Right atrium auricular region (tissue), 2 donors: ENCODE data around the gene SLC20A1. TPM values are rescaled to one million over a fixed set of nuclear protein-coding genes. Genes with fewer than 3 reads are reported as not detected.

Experiments used
- DNase-seq: peaks from one replicate; pipeline ENCODE4 v3.0.0-alpha.2; 2019; ENCODE audit warnings: low spot score
- H3K27ac ChIP-seq, 2 donors: fragments of 200-600 bp; sonication (generic); 1 replicate in 1 of 2; 2 replicates in 1 of 2; pipeline ENCODE4 v1.5.1; 2016 to 2019
- H3K27me3 ChIP-seq, 2 donors: fragments of 200-600 bp; sonication (generic); one replicate each; pipeline versions ENCODE4 v1.5.1 to v1.6.0; 2017 to 2019
- H3K36me3 ChIP-seq: fragments of 200-600 bp; sonication (generic); one replicate; pipeline ENCODE4 v1.5.1; 2016
- H3K4me1 ChIP-seq, 2 donors: fragments of 200-600 bp; sonication (generic); one replicate each; pipeline versions ENCODE4 v1.5.1 to v1.6.0; 2017 to 2019
- H3K4me3 ChIP-seq, 2 donors: fragments of 200-600 bp; sonication (generic); 1 replicate in 1 of 2; 2 replicates in 1 of 2; pipeline ENCODE4 v1.5.1; 2017 to 2019; ENCODE audit warnings: mild to moderate bottlenecking in 1 of 2, moderate library complexity in 1 of 2
- H3K9me3 ChIP-seq, 2 donors: fragments of 200-600 bp; sonication (generic); one replicate each; pipeline ENCODE4 v1.5.1; 2019
- CTCF ChIP-seq, 2 donors: fragments of 200-600 bp; sonication (generic); IDR thresholded peaks; one replicate each; pipeline ENCODE4 v1.5.1; 2019; ENCODE audit warnings: antibody characterized with exemption in 2 of 2
- total RNA-seq, 2 donors: library from RNA; depleted of rRNA; stranded (reverse); fragments of >200 nt; gene quantifications; one replicate each; pipeline ENCODE4 v1.1.0, GENCODE V29; 2016

The SLC20A1 gene
- total RNA-seq, 2 donors from 2014 or later = 16.8 to 19.7 TPM

GRCh38 chr2:112710956-112711750, 65.4 kb downstream of the SLC20A1 start:
- Histone ChIP-seq H3K36me3 (no peaks in the 10 kb centered on the region), H3K27me3 (no peaks in the 10 kb centered on the region), H3K27ac (no peak overlapping the region), H3K9me3 (no peaks in the 10 kb centered on the region), H3K4me3 (no peak overlapping the region), H3K4me1 (no peaks in the 10 kb centered on the region)
- no peak for TF ChIP-seq CTCF (IDR thresholded peaks at IDR 0.05)
- DNase-seq = peak; percentile 36

DNA sequence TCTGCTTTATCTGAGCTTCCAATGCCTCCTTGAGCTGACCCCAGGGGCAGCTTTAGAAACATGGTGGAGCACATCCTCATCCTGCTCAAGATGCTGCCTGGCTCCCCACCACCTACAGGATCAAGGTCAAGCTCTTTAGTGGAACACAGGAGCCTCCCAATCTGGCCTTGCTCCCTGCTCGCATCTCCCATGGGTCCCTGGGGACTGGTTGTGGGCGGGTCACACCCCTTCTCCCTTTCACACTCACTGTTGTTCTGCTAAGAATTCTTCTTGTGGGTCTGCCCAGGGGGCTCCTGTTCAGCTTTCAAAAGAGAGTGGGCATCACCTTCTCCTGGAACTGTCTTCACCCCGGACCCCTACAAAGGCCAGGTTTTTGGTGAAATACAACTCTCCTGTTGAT, 66.7 kb downstream of the SLC20A1 start:
- Histone ChIP-seq H3K36me3 (no peaks in the 10 kb centered on the region), H3K4me3 (no peak overlapping the region), H3K27ac (no peak overlapping the region), H3K4me1 (no peaks in the 10 kb centered on the region), H3K27me3 (no peaks in the 10 kb centered on the region), H3K9me3 (no peaks in the 10 kb centered on the region)
- peak; percentile 23 for DNase-seq
- TF ChIP-seq CTCF (IDR thresholded peaks at IDR 0.05) = no peak

GRCh38 chr2:112712903-112713584, 67.3 kb downstream of the SLC20A1 start:
- H3K36me3 ChIP-seq = no peaks in the 10 kb centered on the region
- H3K4me1 ChIP-seq = no peaks in the 10 kb centered on the region
- H3K27ac ChIP-seq = no peak overlapping the region
- H3K9me3 ChIP-seq = no peaks in the 10 kb centered on the region
- H3K27me3 ChIP-seq = no peaks in the 10 kb centered on the region
- no peak overlapping the region for H3K4me3 ChIP-seq
- peak; percentile 48 for DNase-seq
- no peak for TF ChIP-seq CTCF (IDR thresholded peaks at IDR 0.05)

Other genes starting within 250 kb of the SLC20A1 start
- 1 to 10 TPM; 8.3 to 8.7 TPM for gene RGPD8, start 212.3 kb upstream of the SLC20A1 start, total RNA-seq
- gene TTL, start 163.8 kb upstream of the SLC20A1 start, total RNA-seq = 10 to 100 TPM; 24.9 to 32.4 TPM
- 1 to 10 TPM; 5.7 to 6.8 TPM for gene POLR1B, start 103.5 kb upstream of the SLC20A1 start, total RNA-seq
- gene CHCHD5, start 61.3 kb upstream of the SLC20A1 start, total RNA-seq = 10 to 100 TPM; 27.4 to 29.4 TPM
- not detected for gene NT5DC4, start 75.1 kb downstream of the SLC20A1 start, total RNA-seq
- gene CKAP2L, start 118.7 kb downstream of the SLC20A1 start, total RNA-seq = under 1 TPM in 1 of 2 donors, not detected in 1; 0.82 TPM
- not detected for gene IL1A, start 138.6 kb downstream of the SLC20A1 start, total RNA-seq
- gene IL1B, start 190.8 kb downstream of the SLC20A1 start, total RNA-seq = 1 to 10 TPM; 1.0 to 2.6 TPM